Cerebellar nuclear complex (tissue), 1 donor: ENCODE results near the gene STIM1.
"Not testable (repeated sequence)": the region's sequence is repeated elsewhere in the genome, so short reads cannot be mapped to it uniquely, and the experiment has no call there.

ENCODE experiments used
- DNase-seq, 2 experiments: peaks; one replicate each; lab custom pipeline; 2025; lab: John Stamatoyannopoulos, UW

STIM1 gene

DNA sequence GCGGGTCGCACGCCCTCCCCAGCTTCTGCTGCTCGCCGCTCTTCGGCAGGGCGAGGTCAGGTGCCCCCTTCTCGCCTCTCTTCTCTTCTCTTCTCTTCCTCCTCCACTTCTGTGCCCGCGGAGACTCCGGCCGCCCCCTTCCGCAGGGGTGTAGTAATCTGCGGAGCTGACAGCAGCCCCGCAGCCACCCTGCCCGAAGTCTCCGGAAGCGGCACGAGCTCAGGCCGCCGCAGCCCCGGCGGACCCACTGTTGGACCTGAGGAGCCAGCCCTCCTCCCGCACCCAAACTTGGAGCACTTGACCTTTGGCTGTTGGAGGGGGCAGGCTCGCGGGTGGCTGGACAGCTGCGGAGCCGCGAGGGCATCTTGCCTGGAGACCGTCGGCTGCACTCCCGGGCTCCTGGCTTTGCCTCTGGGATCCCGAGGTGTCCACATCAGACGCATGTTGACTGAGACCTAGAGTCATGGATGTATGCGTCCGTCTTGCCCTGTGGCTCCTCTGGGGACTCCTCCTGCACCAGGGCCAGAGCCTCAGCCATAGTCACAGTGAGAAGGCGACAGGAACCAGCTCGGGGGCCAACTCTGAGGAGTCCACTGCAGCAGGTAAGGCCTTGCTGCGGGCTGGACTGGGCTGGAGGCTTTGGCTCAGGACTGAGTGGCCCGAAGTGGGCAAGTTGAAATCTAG, 486 bp downstream of the STIM1 start:
- no peak for DNase-seq

DNA sequence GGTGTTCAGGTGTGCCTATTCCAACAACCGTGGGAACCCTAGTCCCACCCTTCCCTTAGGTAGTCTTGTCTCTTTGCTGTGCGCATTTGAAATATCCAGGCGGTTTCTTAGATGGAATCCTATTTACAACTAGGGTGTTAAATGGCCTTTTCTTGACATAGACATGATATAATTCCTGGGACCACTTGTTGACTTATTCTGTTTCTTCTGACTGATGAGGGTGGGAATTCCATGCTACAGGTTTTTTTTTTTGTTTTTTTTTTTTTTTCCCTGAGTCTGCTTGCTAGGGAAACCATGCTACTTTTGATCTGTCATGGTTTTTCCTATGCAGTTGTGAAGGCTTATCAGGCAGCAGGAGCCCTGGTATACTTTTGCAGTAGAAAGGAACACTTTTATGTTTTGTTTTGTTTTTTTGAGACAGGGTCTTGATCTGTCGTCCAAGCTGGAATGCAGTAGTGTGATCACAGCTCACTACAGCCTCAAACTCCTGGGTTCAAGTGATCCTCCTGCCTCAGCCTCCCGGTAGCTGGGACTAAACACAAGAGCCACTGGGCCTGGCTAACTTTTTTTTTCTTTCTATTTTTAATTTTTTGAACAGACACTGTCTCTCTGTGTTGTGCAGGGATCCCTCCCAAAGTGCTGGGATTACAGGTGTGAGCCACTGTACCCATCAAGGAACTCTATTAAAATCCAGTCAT, 1.5 kb downstream of the STIM1 start:
- DNase-seq = no peak

DNA sequence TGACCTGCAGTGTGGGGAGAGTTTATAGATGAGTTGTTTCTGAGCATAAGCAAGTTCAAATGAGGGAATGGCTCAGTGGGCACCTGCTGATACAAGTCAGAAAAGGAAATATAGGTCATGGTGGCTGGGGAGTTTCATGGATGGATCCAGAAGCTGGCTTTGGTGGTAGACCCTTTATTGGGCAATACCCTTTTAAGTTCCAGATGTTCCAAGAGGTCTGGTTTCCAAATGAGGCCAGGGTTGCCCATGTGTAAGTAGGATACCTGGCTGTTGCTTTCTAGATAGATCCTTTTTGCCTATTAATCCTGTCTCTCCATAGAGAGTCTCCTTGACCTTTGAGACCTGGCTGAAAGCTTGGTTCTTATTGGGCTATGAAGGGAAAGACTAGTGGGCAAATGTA, 2.2 kb downstream of the STIM1 start:
- no peak for DNase-seq

DNA sequence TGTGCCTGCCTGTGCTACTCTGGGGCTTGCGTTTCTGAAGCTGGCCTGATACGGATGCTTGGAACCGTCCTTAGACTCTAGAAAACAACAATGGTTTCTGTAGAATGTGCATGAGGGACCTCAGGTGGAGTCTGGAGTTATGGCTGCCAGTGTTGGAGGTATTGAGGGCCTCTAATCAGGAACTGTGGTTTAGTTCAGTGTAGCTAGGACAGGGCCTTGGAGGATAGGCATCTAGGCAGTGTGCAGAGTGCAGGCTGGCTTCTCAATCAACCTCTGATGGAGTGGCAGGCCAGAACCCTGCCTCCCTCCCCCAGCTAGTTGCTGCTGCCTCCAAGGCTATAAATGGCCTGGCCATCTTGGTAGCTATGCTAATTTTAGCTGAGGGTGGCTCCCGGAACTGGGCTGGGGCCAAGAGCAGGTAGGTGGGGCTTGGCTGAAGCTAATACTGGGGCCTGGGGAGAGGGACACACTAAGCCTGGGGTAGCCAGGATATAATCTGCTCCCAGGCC, 4.0 kb downstream of the STIM1 start:
- DNase-seq = no peak

DNA sequence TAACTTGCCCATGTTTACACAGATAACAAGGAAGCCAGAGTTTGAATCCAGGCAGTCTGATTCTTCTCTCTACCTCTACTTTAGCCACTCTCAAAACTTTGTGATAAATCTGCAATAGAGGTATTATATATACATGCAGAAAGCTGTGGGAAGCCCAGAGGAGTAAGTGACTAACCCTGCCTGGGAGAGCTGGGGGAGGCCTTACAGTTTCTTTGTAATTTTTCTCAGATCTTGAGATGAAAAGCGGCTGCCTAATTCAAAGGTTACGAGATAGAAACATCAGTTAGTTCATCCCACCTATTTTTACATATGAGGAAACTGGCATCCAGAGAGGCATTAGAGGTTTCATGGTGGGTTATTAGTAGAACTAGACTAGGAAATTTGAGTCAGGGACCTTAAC, 4.9 kb downstream of the STIM1 start:
- DNase-seq = no peak

DNA sequence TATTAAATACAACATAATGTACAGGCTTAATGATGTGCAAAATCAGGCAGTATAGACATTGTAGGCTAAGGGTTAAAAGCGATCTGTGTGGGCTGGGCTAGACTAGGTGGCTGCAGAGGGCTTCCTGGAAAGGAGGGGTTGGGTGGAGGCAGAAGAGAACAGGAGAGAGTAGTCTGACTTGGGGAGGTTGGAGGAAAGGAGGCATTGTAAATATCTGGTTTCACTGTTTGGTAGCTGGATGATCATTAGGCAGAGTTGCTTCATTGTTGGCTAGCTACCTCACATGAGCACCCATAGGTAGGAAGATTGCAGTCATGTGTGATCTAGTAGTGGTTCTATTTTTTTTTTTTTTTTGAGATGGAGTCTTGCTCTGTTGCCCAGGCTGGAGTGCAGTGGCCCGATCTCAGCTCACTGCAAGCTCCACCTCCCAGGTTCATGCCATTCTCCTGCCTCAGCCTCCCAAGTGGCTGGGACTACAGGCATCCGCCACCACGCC, 5.5 kb downstream of the STIM1 start:
- DNase-seq = not testable (repeated sequence)

DNA sequence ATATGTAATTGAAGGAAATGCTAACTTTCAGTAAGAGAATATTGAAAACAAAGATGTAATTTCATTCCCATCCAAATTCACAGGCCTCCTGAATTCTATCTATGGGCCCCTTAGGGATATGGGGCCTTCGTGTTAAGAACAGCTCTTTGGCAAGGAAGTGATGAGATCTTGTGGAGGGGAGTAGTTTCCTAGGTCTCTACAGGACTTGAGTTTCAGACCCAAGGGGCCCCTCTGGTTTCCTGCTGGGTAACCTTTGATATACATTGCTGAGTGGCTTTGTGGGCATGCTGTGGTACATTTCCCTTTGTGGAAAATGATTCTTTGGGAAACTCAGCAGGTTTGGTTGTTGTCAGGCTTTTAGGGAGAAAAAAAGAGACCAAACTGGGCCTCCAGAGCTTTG, 6.2 kb downstream of the STIM1 start:
- no peak for DNase-seq

DNA sequence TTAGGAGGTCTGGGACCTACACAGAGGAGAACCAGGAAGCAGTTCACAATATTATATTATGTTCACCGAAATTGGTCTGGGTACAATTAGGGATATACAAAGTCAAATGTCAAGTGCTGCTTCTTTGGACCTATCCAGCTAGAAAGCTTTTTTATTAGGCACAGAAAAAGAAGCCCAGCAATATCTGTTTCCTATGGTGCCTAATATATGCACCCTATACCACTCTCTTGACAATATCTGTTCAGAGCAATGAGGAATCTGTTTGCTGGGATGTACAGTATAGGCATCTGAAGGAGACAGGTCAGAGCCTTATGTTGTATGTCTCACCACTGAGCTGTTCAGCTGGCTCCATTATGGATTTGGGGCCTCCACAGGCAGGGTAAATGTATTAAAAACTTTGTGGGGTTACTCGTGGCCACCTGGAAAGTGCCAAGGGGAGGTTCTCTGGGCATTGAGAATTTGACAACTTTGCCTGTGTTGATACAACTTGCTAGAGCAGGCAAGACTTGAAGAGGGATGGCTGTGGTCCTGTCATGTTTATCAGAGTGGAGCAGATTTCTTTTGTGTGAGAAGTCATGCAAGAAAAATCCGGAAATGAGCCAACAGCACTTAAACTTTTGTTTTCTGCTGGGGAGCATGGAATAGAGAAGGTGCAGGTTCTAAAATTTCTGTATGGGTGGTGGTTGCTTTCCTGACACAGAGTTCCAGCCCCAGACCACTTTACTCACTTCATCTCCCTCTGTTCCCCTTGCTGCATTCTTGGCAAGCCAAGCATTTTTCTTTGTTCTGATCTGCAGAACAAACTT, 10.1 kb downstream of the STIM1 start:
- DNase-seq = no peak

DNA sequence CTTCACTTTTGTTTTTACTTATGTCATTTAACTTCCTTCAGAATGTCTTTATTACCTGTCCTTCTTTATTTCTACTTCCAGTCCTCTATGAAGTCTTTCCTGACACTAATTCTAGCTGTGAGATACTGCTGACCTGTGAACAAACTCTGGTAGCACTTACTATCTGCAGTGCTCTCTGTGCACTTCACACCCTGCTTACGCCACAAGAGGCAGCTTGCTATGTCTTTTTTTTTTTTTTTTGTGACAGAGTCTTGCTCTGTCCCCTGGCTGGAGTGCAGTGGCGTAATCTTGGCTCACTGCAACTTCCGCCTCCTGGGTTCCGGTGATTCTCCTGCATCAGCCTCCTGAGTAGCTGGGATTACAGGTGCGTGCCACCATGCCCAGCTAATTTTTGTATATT, 10.7 kb downstream of the STIM1 start:
- no peak for DNase-seq

DNA sequence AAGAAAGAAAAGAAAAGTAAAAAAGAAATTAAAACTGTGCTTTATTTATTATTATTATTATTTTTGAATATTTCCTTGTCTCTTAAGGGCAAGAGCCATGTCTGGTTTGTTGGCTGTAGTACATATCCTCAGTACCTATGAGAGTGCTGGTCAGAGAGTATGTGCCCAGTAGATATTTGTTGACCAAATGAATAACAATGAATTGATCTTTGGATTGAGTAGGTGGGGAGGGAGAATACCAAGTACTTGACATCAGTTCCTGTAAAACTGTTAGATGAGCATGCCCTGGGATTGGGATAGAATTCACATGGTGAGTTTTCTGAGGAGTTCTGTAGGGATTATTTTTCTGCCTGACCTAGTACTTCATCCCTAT, 11.4 kb downstream of the STIM1 start:
- DNase-seq = no peak

DNA sequence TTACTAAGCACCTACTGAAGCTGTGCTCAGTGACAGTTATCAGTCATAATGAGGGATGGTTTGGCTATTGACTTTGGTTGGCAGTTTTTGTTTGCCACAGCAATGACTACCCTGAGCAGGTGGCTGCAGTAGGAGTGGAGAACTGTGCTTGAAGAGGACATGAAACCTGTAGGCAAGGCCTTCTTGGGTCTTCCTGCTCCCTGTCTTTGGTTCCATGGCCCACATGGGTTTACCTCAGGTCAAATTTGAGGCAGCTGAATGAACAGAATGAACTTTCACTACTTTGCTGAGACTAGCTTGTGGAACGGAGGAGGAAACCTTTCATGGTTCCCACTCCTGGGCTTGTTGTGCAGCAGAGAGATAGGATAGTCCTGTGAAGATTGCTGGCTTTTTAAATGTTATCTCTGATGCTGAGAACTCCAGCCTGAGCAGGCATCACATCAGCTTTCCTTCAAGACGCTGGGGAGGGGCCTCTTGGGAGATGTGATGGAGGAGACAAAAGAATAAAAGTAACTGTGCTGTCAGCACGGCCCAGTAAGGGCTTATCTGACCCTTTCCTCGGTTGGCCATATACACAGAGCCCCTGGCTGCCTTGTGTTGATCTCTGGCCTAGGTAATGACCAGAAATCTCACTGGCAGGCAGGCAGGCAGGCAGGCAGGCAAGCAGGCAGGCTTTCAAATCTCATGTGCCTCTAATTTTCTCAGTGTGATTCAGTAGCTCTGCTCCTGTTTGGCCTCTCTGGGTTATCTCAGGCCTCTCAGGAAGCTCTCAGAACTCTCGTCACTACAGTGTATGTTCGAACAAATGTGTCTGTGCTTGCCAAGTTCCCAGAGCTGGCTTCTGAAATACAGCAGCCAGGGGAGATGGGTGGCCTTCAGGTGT, 12.0 kb downstream of the STIM1 start:
- DNase-seq = no peak

DNA sequence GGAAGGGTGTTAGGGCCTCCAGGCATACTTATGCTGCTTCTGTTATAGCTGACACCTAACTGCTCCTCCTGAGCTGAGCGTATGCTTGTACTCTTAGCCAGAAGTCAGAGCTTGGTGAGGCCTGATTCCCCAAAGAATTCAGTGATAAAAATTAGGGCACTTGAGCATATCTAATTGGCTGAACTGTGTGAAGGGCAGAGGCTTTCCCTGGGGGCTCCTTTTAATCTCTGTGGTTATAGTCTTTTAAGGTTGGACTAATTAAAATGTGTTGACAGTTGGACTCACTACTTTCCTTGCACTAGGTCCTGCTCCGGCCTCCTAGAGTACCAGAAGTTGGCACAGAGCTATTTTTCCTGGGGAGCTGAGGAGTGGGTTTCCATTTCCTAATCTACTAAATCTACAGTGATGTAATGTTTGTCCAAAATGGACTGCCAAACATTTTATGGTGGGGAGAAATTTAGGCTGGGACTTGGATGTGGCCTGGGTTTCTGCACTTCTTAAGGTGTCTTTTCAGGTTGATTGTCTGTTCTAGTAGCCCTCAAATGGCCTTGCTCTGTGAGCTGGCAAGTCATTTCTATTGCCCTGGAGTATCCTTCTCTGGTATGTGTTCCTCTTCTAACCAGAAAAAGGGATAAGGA, 18.4 kb downstream of the STIM1 start:
- DNase-seq = no peak

DNA sequence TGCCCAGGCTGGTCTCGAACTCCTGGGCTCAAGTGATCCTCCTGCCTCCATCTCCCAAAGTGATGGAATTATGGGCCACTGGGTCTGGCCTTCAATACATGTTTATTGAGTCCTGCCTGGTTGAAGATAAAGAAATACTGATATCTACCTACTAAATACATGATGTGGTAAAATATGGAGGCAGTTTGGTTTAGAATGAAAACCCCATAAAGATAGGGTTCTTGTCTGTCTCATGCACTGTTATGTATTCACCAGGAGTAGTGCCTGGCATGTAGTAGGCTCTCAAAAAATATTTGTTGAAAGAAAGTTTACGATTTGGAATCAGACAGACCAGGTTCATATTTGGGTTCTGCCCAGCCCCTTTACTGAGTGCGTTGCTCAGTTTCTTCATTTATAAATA, 21.1 kb downstream of the STIM1 start:
- DNase-seq = no peak

DNA sequence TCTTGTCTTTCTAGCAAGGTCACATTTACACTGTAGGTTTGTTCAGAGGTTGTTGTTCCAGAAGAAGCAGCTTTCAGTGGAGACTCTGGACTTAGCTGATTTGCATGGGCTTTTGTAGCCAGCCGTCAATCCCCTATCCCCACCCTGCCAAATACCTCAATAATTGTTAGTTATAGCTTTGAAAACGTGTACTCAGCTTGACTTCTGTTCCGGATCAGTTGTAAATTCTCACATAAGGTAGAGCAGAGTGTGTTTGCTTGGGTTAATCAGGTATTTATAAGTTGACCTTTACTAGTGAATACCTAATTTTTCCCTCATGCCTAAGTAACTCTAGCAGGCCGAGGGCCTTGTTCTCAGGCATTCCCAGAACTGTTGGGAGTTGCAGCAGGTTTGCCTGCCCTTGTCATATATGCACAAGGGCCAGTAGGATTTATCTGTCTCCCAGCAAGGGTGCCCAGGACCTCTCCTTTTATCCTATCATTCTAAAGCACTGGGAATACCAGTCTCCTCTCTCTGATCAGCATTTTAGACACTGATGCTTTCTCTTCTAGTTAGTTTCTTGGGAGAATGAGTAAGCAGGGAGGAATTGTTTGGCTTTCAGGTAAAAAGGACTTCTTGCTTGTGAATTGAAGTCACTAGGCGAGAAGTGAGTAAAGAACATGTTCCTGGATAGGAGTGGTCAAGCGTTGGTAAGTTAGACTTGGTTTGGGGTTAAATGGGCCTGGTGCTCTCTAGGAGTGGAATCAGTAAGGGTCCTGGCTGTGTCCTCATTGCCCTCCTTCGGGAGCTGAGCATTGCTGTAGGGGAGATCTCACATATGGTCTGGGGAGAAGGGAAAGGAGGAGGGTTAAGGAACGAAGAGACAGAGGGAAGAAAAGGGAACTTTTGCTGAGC, 22.1 kb downstream of the STIM1 start:
- no peak for DNase-seq

DNA sequence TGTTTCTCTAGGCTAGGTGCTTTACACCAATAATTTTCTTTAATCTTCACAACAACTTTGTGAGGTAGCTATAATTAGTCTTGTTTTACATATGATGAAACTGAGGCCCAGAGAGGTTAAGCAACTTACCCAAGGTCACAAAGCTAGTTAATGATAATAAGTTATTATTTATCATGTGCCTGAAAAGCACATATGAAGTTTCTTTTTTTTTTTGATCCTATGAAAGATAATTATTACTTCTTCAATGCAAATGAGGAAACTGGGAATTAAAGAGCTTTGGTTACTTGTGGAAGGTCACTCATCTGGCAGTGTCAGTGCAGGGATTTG, 22.8 kb downstream of the STIM1 start:
- no peak for DNase-seq

DNA sequence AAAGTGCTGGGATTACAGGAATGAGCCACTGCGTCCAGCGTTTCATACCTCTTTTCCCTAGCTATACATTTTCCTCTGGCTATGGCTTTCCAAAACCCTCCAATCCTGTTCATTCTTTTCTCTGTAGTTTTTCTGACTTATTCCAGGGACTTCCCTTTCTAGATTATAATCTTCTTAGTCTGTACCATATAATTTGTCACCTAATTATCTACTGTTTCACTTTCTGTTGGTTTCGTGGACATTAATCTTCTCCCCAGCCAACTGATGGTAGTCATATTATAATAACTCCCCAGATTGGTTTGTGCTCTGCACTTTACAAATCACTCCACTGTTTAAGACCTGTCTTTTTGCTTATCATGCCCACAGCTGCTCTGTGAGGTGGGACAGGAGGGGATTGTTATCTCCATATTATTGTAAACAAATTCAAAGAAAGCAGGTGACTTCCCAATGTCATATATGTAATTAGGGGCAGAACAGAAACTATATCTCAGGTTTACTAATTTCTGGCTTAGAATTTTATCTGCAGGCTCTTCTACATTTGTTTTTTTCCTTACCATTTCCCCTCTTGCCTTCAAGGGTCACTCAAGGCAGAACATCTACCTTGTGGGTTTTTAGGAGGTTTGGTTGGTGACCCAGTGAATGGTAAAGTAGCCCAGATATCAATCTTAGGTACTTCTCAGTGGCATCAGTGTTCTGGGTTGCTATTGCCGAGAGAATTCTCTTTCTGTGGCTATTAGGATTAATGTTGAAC, 23.9 kb downstream of the STIM1 start:
- DNase-seq = no peak

DNA sequence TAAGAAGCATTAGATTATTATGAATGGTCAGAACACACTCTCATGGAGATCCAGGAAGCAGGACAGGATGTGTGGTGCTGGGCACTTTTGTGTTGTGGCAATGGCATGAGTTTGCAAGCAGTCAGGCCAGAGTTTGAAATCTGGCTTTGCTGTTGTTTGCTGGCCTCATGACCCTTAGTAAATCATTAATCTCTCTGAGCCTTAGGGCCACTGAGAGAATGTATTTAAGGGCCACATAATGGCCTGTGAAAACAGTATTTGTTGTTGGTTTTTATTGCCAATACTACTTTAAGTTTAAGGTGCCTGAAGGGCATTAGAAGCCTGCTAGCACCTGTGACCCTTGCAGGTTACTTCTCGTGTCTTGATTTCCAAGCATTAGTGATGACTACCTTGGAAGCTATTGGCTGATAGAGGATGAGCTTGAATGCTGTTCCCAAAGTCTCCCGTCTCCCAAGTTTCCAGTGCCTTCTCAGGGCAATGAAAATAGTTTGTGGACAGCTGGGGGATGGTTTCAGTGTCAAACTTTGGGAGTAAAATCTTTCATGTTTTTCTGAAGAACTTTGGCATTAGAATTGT, 24.6 kb downstream of the STIM1 start:
- DNase-seq = no peak

DNA sequence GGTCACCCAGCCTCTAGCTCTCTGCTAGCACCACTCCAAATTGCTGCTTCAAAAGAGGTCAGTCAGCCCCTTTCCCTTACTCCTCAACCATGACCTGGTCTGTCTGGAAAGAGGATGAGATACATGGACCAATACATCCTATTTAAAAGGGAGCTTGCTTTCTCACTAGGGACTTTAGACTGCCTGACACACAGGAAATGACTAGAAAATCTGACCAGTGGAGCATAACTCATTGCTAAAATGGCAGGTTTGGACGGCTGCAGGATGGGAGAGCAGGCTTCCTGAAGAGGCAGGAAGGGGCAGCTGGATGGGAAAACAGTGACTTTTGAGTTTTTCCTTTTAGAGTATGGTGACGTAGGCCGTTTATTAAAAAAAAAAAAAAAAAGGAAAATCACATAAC, 25.3 kb downstream of the STIM1 start:
- DNase-seq = no peak

DNA sequence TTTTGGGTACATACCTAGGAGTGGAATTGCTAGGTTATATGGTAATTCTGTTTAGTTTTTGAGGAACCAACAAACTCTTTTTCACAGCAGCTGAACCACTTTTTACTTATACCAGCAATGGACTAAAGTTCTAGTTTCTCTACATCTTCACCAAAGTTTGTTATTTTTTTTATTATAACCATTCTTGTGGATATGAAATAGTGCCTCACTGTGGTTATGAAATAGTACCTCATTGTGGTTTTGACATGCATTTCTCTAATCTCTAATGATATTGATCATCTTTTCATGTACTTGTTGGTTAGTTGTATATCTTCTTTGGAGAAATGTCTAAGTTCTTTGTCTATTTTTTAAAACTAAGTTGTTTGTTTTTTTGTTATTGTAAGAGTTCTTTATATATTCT, 27.2 kb downstream of the STIM1 start:
- DNase-seq = no peak
